Natural killer cell (primary cell): Measurements from ENCODE around the gene PSD4. TPM values are rescaled to one million over a fixed set of nuclear protein-coding genes. Genes with fewer than 3 reads are reported as not detected.

Experiments used
- ATAC-seq, 3 donors: fragments of 150-1000 bp in 2 of 3; fragments of 200-7000 bp in 1 of 3; cut with Tn5 transposase; 1 replicate in 1 of 3; 2 replicates in 2 of 3; pipeline ENCODE4 v1.10.0; 2021; ENCODE audit warnings: mild to moderate bottlenecking in 2 of 3, moderate library complexity in 2 of 3
- DNase-seq, 2 donors: peaks; one replicate each; pipeline versions ENCODE4 v3.0.0 to v3.0.0-alpha.2; 2013 to 2021; ENCODE audit warnings: mixed read lengths in 1 of 2
- H3K27ac ChIP-seq: one replicate; pipeline ENCODE4 v1.5.1; 2013; ENCODE audit warnings: mild to moderate bottlenecking, low read length
- H3K27me3 ChIP-seq: one replicate; pipeline ENCODE4 v1.6.1; 2013; ENCODE audit warnings: low read length; ENCODE audit not compliant: control insufficient read depth, insufficient read depth
- H3K36me3 ChIP-seq: one replicate; pipeline ENCODE4 v1.6.1; 2013; ENCODE audit warnings: low read length; ENCODE audit not compliant: control insufficient read depth, insufficient read depth
- H3K4me1 ChIP-seq: one replicate; pipeline ENCODE4 v1.6.1; 2013; ENCODE audit warnings: low read length; ENCODE audit not compliant: control insufficient read depth, insufficient read depth
- H3K4me3 ChIP-seq: one replicate; pipeline ENCODE4 v1.5.1; 2013; ENCODE audit warnings: low read length
- H3K9me3 ChIP-seq: one replicate; pipeline ENCODE4 v1.6.1; 2013; ENCODE audit warnings: low read length; ENCODE audit not compliant: control insufficient read depth, insufficient read depth
- H3K27ac Mint-ChIP-seq, 2 donors: one replicate each; pipeline ENCODE4 v1.8.0; 2022; ENCODE audit warnings: mild to moderate bottlenecking in 2 of 2, mixed read lengths in 2 of 2, moderate library complexity in 1 of 2
- H3K27me3 Mint-ChIP-seq, 2 donors: one replicate each; pipeline ENCODE4 v1.8.0; 2022; ENCODE audit warnings: low read depth in 2 of 2, mixed read lengths in 2 of 2
- H3K36me3 Mint-ChIP-seq: one replicate; pipeline ENCODE4 v1.8.0; 2022; ENCODE audit warnings: mixed read lengths
- H3K4me1 Mint-ChIP-seq, 2 donors: one replicate each; pipeline ENCODE4 v1.8.0; 2022; ENCODE audit warnings: mixed read lengths in 2 of 2
- H3K4me3 Mint-ChIP-seq: one replicate; pipeline ENCODE4 v1.8.0; 2022; ENCODE audit warnings: mild to moderate bottlenecking, moderate library complexity, mixed read lengths
- H3K9me3 Mint-ChIP-seq, 2 donors: one replicate each; pipeline ENCODE4 v1.8.0; 2022; ENCODE audit warnings: mixed read lengths in 2 of 2
- WGBS: methylation state at CpG from one replicate; pipeline ENCODE4 v1.1.7; 2013; ENCODE audit warnings: missing lambda C conversion rate; ENCODE audit not compliant: insufficient coverage; 5-methylcytosine and 5-hydroxymethylcytosine counted together
- intact Hi-C: fragments of 100-400 bp; cut with micrococcal nuclease; formaldehyde crosslinking; loops from one replicate; pipeline ENCODE4 v1.14.2; 2022
- total RNA-seq, 4 donors: library from RNA; stranded (reverse); fragments of 120-200 nt in 1 of 4; gene quantifications; one replicate each; pipeline versions ENCODE4 v1.2.3 to v1.2.4, GENCODE V29; 2013 to 2022
- TF ChIP-seq, protein P1 (sequence below): fragments of 200-600 bp; IDR thresholded peaks from one replicate; pipeline ENCODE4 v1.8.0; 2022; ENCODE audit warnings: antibody characterized with exemption

Gene PSD4
- total RNA-seq, 3 donors from 2014 or later (not counting 1 experiment from before 2014, with no cell fraction given): 280 to 347 (median 340) TPM

DNA sequence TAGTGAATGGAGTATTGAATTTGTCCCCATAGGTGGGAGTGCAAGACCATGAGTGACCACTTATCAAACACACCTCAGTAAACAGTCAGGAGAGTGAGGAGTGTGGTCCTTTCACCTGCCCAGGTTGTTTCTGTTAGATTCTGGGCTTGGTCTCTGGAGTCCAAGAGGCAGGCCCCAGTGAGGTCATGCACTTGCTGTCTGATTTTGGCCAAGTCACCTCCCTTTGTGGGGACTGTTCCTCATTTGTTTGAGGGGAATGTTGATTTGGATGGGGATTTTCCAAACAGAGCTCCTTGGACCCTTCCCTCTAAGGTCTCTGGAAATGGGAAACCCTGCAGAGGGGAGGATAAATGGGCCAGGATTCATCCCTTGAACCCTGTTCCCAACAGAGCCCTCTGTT lies 39.1 kb upstream of the PSD4 start:
- Histone ChIP-seq H3K36me3 (no peaks in the 10 kb centered on the region), H3K27me3 (no peaks in the 10 kb centered on the region), H3K4me1 (peaks cover 6% of the 10 kb centered on the region), H3K27ac (no peak overlapping the region), H3K4me3 (no peak overlapping the region), H3K9me3 (no peaks in the 10 kb centered on the region)
- TF ChIP-seq, protein P1, sequence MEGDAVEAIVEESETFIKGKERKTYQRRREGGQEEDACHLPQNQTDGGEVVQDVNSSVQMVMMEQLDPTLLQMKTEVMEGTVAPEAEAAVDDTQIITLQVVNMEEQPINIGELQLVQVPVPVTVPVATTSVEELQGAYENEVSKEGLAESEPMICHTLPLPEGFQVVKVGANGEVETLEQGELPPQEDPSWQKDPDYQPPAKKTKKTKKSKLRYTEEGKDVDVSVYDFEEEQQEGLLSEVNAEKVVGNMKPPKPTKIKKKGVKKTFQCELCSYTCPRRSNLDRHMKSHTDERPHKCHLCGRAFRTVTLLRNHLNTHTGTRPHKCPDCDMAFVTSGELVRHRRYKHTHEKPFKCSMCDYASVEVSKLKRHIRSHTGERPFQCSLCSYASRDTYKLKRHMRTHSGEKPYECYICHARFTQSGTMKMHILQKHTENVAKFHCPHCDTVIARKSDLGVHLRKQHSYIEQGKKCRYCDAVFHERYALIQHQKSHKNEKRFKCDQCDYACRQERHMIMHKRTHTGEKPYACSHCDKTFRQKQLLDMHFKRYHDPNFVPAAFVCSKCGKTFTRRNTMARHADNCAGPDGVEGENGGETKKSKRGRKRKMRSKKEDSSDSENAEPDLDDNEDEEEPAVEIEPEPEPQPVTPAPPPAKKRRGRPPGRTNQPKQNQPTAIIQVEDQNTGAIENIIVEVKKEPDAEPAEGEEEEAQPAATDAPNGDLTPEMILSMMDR: no peak
- intact Hi-C loops: loop anchor here (5.0 kb wide), 1 partner anchor 258 kb away; no protein-coding TSS in a partner anchor
- H3K27ac Mint-ChIP-seq: no peak overlapping the region
- H3K4me1 Mint-ChIP-seq: peaks cover 11 to 12% of the 10 kb centered on the region in 2 donors
- no peak overlapping the region for H3K4me3 Mint-ChIP-seq
- DNase-seq: no peak
- ATAC-seq: no peak
- no peaks in the 10 kb centered on the region for H3K9me3 Mint-ChIP-seq
- no peaks in the 10 kb centered on the region for H3K36me3 Mint-ChIP-seq
- peaks cover 0 to 2% of the 10 kb centered on the region in 2 donors for H3K27me3 Mint-ChIP-seq

- DNase-seq (no peak), ATAC-seq (no peak)
- no peaks in the 10 kb centered on the region for H3K9me3 ChIP-seq
- Mint-ChIP-seq H3K36me3 (no peaks in the 10 kb centered on the region), H3K27me3 (peaks cover 0 to 2% of the 10 kb centered on the region in 2 donors), H3K4me1 (peaks cover 11 to 12% of the 10 kb centered on the region in 2 donors), H3K27ac (no peak overlapping the region), H3K4me3 (no peak overlapping the region), H3K9me3 (no peaks in the 10 kb centered on the region)
- no peaks in the 10 kb centered on the region for H3K27me3 ChIP-seq
- TF ChIP-seq, protein P1: no peak
- H3K4me3 ChIP-seq: no peak overlapping the region
- no CpG with 5 or more reads among the region's 1 CpG for WGBS
- H3K4me1 ChIP-seq: peaks cover 6% of the 10 kb centered on the region
- H3K36me3 ChIP-seq: no peaks in the 10 kb centered on the region
- no peak overlapping the region for H3K27ac ChIP-seq
- intact Hi-C loops: loop anchor here (5.0 kb wide), 1 partner anchor 257 kb away; no protein-coding TSS in a partner anchor
These were observed 38.5 kb upstream of the PSD4 start for GRCh38 chr2:113135317-113135716.

GRCh38 chr2:113136828-113137775 lies 36.7 kb upstream of the PSD4 start:
- Histone ChIP-seq H3K27me3 (no peaks in the 10 kb centered on the region), H3K36me3 (no peaks in the 10 kb centered on the region), H3K27ac (no peak overlapping the region), H3K4me3 (no peak overlapping the region), H3K9me3 (no peaks in the 10 kb centered on the region), H3K4me1 (peaks cover 6% of the 10 kb centered on the region)
- no peaks in the 10 kb centered on the region for H3K9me3 Mint-ChIP-seq
- ATAC-seq: peak; percentile 42 to 58 (median 53)
- H3K36me3 Mint-ChIP-seq: no peaks in the 10 kb centered on the region
- H3K4me3 Mint-ChIP-seq: no peak overlapping the region
- H3K27ac Mint-ChIP-seq: peak overlapping the region in 1 of 2 donors; percentile 19
- intact Hi-C loops: loop anchor here (5.0 kb wide), 1 partner anchor 255 kb away; no protein-coding TSS in a partner anchor
- DNase-seq: peak in 1 of 2 donors; percentile 76
- TF ChIP-seq, protein P1: peak; percentile 73
- 43% methylated on average over 8 of the region's 8 CpGs for WGBS
- H3K4me1 Mint-ChIP-seq: peaks cover 11 to 12% of the 10 kb centered on the region in 2 donors
- H3K27me3 Mint-ChIP-seq: peaks cover 0 to 2% of the 10 kb centered on the region in 2 donors
